Measurements from ENCODE around the gene TM9SF4.

Gene TM9SF4
- total RNA-seq, result 45.3 to 70.8 (median 48.4) reads per million in 3 experiments

- peak; percentile 91 for DNase-seq
Measured at GRCh38 chr20:32109392-32110172, at the start of gene TM9SF4. Gene TM9SF4, plus strand, starts transcription at chr20:32109714. Its CDS starts 27 bp downstream, at chr20:32109741.

- DNase-seq, result no peak
Measured at GRCh38 chr20:32062776-32063170, 46.7 kb upstream of the TM9SF4 start.

GRCh38 chr20:32063695-32064094 lies 45.8 kb upstream of the TM9SF4 start:
- no peak for DNase-seq

- no peak for DNase-seq
Measured at GRCh38 chr20:32064667-32065066, 44.8 kb upstream of the TM9SF4 start.

GRCh38 chr20:32067234-32067821 lies 42.2 kb upstream of the TM9SF4 start:
- no peak for DNase-seq

GRCh38 chr20:32068174-32068573 lies 41.3 kb upstream of the TM9SF4 start:
- DNase-seq, result no peak

GRCh38 chr20:32069711-32070110 lies 39.8 kb upstream of the TM9SF4 start:
- DNase-seq, result no peak

GRCh38 chr20:32070282-32070681 lies 39.2 kb upstream of the TM9SF4 start:
- DNase-seq, result no peak

GRCh38 chr20:32070690-32071213 lies 38.8 kb upstream of the TM9SF4 start:
- DNase-seq, result no peak

- no peak for DNase-seq
Measured at GRCh38 chr20:32071395-32072167, 37.9 kb upstream of the TM9SF4 start.

- no peak for DNase-seq
Measured at GRCh38 chr20:32072168-32072750, 37.3 kb upstream of the TM9SF4 start.

GRCh38 chr20:32075534-32075933 lies 34.0 kb upstream of the TM9SF4 start:
- no peak for DNase-seq

GRCh38 chr20:32077190-32077589 lies 32.3 kb upstream of the TM9SF4 start:
- no peak for DNase-seq

- DNase-seq, result no peak
Measured at GRCh38 chr20:32078322-32078721, 31.2 kb upstream of the TM9SF4 start.

GRCh38 chr20:32078791-32079190 lies 30.7 kb upstream of the TM9SF4 start:
- DNase-seq, result no peak

GRCh38 chr20:32079655-32080109 lies 29.8 kb upstream of the TM9SF4 start:
- DNase-seq, result no peak

- no peak for DNase-seq
Measured at GRCh38 chr20:32080783-32081182, 28.7 kb upstream of the TM9SF4 start.

GRCh38 chr20:32083469-32083868 lies 26.0 kb upstream of the TM9SF4 start:
- DNase-seq, result no peak

GRCh38 chr20:32087070-32087469 lies 22.4 kb upstream of the TM9SF4 start:
- no peak for DNase-seq

- no peak for DNase-seq
Measured at GRCh38 chr20:32088759-32089158, 20.8 kb upstream of the TM9SF4 start.

- DNase-seq, result no peak
Measured at GRCh38 chr20:32089637-32090362, 19.7 kb upstream of the TM9SF4 start.

- DNase-seq, result peak; percentile 52
Measured at GRCh38 chr20:32091888-32092346, 17.6 kb upstream of the TM9SF4 start.
